Measurements from ENCODE around the gene TNFAIP2.

Gene TNFAIP2

DNA sequence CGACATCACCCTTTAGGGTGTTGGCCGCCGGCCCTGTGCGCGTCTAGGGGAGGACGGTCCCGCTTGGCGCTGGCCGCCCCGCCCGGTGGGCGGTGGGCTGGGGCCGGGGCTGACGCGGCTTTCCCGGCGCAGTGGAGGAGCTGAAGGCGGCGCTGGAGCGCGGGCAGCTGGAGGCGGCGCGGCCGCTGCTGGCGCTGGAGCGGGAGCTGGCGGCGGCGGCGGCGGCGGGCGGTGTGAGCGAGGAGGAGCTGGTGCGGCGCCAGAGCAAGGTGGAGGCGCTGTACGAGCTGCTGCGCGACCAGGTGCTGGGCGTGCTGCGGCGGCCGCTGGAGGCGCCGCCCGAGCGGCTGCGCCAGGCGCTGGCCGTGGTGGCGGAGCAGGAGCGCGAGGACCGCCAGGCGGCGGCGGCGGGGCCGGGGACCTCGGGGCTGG is 3.6 kb downstream of the TNFAIP2 start:
- Mint-ChIP-seq H3K9me3 (no peaks in the 10 kb centered on the region), H3K27me3 (peaks cover 38 to 64% of the 10 kb centered on the region in 2 donors), H3K4me1 (ENCODE audit: low read depth in 2 of 2) (peaks cover 0 to 6% of the 10 kb centered on the region in 2 donors), H3K4me3 (no peak overlapping the region), H3K27ac (no peak overlapping the region), H3K36me3 (ENCODE audit: insufficient read depth) (peaks cover 3% of the 10 kb centered on the region)
- no peak for ATAC-seq (replicated peaks)
- no peak for DNase-seq

DNA sequence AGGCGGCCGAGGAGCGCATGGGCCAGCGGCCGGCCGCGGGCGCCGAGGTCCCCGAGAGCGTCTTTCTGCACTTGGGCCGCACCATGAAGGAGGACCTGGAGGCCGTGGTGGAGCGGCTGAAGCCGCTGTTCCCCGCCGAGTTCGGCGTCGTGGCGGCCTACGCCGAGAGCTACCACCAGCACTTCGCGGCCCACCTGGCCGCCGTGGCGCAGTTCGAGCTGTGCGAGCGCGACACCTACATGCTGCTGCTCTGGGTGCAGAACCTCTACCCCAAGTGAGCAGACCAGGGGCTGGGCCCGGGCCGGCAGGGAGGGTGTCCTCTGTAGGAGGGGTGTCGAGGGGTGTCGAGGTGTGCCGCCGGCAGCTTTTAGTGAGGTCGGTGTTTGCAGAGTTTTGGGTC is 4.1 kb downstream of the TNFAIP2 start:
- peaks cover 33 to 59% of the 10 kb centered on the region in 2 donors for H3K27me3 Mint-ChIP-seq
- ATAC-seq (replicated peaks) = no peak
- H3K36me3 Mint-ChIP-seq (ENCODE audit: insufficient read depth) = peaks cover 3% of the 10 kb centered on the region
- peaks cover 0 to 6% of the 10 kb centered on the region in 2 donors for H3K4me1 Mint-ChIP-seq (ENCODE audit: low read depth in 2 of 2)
- no peak for DNase-seq
- no peaks in the 10 kb centered on the region for H3K9me3 Mint-ChIP-seq
- H3K4me3 Mint-ChIP-seq = no peak overlapping the region
- H3K27ac Mint-ChIP-seq = no peak overlapping the region

DNA sequence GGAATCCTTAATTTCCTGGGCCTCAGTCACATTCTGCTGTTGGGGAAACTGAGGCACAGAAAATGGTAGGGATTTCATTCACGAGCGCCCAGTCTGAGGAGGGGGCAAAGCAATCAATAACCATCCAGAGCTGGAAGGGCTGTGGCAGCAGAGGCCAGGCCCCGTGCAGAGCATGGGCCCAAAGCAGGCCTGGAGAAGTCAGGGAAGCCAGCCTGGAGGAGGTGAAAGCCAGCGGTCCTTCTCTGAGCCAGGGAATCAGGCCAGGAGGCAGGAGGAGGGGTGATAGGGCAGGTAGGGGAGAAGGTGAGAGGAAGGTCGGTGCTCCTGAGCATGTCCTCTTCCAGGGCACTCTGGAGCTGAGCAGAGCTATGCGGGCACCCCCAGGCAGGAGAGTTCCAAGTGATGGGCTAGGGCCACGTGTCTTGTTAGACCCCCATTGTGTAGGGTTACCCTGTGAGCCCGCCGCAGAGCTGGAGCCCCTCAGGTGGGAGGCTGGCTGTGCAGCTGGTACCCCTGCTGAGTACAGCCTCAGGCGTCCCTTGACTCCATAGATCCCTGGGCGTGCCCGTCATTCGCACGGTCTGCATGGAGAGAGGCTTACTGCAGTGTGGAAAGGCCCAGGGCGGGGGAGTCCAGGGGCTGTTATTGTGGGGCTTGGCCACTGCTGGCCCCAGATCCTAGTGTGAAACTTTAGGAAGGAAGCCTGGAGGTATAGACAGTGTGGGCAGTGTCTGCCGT is 4.8 kb downstream of the TNFAIP2 start:
- DNase-seq (no peak), ATAC-seq (replicated peaks) (no peak)
- Mint-ChIP-seq H3K9me3 (no peaks in the 10 kb centered on the region), H3K4me3 (no peak overlapping the region), H3K27me3 (peaks cover 33 to 57% of the 10 kb centered on the region in 2 donors), H3K27ac (no peak overlapping the region), H3K4me1 (ENCODE audit: low read depth in 2 of 2) (peaks cover 0 to 6% of the 10 kb centered on the region in 2 donors), H3K36me3 (ENCODE audit: insufficient read depth) (peaks cover 3% of the 10 kb centered on the region)

DNA sequence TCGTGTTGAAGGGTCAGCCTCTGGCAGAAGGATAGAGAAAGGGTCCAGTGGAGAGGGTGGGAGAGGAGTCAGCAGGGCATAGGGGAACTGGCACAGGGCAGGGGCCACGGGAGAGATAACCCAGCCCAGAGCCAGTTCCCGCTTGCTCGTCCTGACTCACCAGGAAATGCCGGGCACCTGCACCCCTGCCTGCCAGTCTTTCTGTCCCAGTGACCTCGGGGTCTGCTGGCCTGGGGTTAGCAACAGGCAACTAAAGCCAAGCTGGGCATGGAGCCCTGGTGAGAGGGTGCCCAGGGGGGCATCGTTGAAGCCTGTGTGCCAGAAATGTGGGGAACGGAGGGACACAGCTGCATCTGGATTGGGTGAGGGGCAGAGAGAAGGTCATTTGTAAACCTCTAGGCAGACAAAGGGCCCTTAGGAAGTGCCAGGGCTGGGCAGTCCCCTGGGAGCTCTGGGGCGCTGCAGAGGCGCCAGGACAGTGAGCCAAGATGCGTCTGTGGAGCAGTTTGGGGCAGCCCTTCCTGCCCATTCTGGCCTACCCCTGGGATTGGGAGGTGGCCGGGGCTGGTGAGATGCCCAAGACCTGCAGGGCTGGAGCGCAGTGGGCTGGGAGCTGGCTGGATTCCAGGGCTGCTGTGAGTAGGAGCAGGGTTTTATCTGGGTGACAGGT is 5.5 kb downstream of the TNFAIP2 start:
- DNase-seq (no peak), ATAC-seq (replicated peaks) (no peak)
- Mint-ChIP-seq H3K4me3 (no peak overlapping the region), H3K27ac (no peak overlapping the region), H3K36me3 (ENCODE audit: insufficient read depth) (peaks cover 3% of the 10 kb centered on the region), H3K27me3 (peaks cover 33 to 56% of the 10 kb centered on the region in 2 donors), H3K4me1 (ENCODE audit: low read depth in 2 of 2) (peaks cover 0 to 6% of the 10 kb centered on the region in 2 donors), H3K9me3 (no peaks in the 10 kb centered on the region)

DNA sequence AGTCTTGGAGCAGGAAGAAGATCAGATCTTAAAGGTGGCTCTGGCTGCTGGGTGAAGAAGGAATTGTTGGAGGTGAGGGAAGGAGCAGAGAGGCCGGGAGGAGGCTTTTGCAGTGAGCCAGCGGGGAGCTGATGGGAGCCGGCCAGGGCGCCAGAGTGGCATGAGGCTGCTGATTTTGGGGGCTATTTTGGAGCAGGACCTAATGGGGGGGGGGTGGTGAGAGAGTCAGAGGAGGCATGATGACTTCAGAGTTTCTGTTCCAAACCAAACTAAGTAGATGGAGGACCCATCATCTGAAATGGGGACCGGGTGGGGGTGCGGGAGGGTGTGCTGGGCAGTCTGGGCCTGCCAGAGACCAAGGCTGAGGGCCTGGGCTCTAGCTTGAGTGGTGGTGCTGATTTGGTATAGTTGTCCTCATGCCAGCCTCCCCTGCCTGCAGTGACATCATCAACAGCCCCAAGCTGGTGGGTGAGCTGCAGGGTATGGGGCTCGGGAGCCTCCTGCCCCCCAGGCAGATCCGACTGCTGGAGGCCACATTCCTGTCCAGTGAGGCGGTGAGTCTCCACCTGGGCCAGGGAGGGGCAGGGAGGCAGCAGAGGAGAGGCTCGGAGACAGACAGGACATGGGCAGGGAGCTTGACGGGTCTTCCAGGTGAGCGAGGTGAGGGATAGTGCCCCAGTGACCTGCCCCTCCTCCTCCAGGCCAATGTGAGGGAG is 6.2 kb downstream of the TNFAIP2 start:
- DNase-seq = no peak
- ATAC-seq (replicated peaks) = no peak
- H3K27me3 Mint-ChIP-seq = peaks cover 28 to 49% of the 10 kb centered on the region in 2 donors
- no peak overlapping the region for H3K4me3 Mint-ChIP-seq
- H3K4me1 Mint-ChIP-seq (ENCODE audit: low read depth in 2 of 2) = peaks cover 0 to 3% of the 10 kb centered on the region in 2 donors
- H3K27ac Mint-ChIP-seq = no peak overlapping the region
- H3K9me3 Mint-ChIP-seq = no peaks in the 10 kb centered on the region
- H3K36me3 Mint-ChIP-seq (ENCODE audit: insufficient read depth) = peaks cover 3% of the 10 kb centered on the region

DNA sequence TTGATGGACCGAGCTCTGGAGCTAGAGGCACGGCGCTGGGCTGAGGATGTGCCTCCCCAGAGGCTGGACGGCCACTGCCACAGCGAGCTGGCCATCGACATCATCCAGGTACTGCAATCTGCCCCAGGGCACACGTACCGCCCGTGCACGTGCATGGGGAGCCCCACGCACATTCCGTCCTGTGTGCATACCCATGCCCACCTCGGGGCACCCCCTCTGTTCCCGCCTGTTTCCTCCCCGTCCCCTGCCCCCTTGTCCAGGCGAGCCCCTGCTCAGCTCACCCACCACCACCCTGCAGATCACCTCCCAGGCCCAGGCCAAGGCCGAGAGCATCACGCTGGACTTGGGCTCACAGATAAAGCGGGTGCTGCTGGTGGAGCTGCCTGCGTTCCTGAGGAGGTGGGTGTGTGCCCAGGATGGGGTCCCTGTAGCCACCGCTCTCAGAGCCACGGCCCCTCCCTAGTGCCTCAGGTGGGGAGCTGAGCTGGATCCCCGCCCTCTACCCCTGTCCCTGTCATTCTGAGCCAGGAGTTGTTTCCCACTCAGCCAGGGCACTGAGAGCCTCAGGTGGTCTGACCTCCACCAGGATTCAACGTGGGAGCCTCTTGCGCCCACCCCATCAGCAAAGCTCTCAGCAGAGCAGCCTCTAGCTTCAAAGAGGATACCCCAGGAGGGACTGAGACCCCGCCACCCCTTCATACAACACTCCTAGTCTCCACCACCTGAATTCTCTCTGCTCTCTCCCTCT is 6.9 kb downstream of the TNFAIP2 start:
- DNase-seq = no peak
- no peak overlapping the region for H3K4me3 Mint-ChIP-seq
- H3K27ac Mint-ChIP-seq = no peak overlapping the region
- H3K27me3 Mint-ChIP-seq = peaks cover 28 to 43% of the 10 kb centered on the region in 2 donors
- no peaks in the 10 kb centered on the region for H3K9me3 Mint-ChIP-seq
- H3K4me1 Mint-ChIP-seq (ENCODE audit: low read depth in 2 of 2) = peaks cover 0 to 3% of the 10 kb centered on the region in 2 donors
- ATAC-seq (replicated peaks) = no peak
- peaks cover 3% of the 10 kb centered on the region for H3K36me3 Mint-ChIP-seq (ENCODE audit: insufficient read depth)

DNA sequence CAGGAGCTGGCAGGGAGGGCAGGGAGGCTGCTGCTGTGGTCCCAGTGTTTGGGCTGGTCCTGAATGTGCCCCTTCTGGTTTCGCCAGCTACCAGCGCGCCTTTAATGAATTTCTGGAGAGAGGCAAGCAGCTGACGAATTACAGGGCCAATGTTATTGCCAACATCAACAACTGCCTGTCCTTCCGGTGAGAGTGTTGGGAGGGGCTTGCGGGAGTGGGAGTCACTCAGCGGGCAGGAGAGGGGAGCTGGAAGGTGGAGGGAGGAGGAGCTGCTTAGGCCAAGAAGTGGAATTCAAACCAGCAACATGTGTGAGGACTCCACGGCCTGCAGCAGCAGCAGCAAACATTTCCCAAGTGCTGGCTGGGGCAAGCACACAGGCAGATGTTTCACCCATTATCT is 7.7 kb downstream of the TNFAIP2 start:
- Mint-ChIP-seq H3K4me1 (ENCODE audit: low read depth in 2 of 2) (peaks cover 0 to 3% of the 10 kb centered on the region in 2 donors), H3K27ac (no peak overlapping the region), H3K4me3 (no peak overlapping the region), H3K9me3 (no peaks in the 10 kb centered on the region), H3K27me3 (peaks cover 28 to 45% of the 10 kb centered on the region in 2 donors), H3K36me3 (ENCODE audit: insufficient read depth) (peaks cover 3% of the 10 kb centered on the region)
- DNase-seq (no peak), ATAC-seq (replicated peaks) (no peak)

DNA sequence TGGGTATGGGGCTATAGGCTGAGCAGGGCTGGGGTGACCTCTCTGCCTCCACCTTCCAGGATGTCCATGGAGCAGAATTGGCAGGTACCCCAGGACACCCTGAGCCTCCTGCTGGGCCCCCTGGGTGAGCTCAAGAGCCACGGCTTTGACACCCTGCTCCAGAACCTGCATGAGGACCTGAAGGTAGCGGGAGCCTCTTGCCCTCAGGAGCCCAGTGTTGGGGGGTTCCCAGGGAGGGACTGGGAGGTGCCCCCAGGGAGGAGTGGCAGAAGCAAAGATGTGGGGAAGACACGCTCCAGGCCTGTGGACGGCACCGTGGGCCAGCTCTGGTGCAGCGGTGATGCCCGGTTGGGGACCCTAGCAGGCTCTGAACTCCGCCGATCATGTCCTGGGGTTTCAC is 8.3 kb downstream of the TNFAIP2 start:
- no peak for ATAC-seq (replicated peaks)
- no peaks in the 10 kb centered on the region for H3K9me3 Mint-ChIP-seq
- DNase-seq = no peak
- H3K27me3 Mint-ChIP-seq = peaks cover 28 to 47% of the 10 kb centered on the region in 2 donors
- H3K36me3 Mint-ChIP-seq (ENCODE audit: insufficient read depth) = no peaks in the 10 kb centered on the region
- no peak overlapping the region for H3K27ac Mint-ChIP-seq
- peaks cover 0 to 1% of the 10 kb centered on the region in 2 donors for H3K4me1 Mint-ChIP-seq (ENCODE audit: low read depth in 2 of 2)
- no peak overlapping the region for H3K4me3 Mint-ChIP-seq

DNA sequence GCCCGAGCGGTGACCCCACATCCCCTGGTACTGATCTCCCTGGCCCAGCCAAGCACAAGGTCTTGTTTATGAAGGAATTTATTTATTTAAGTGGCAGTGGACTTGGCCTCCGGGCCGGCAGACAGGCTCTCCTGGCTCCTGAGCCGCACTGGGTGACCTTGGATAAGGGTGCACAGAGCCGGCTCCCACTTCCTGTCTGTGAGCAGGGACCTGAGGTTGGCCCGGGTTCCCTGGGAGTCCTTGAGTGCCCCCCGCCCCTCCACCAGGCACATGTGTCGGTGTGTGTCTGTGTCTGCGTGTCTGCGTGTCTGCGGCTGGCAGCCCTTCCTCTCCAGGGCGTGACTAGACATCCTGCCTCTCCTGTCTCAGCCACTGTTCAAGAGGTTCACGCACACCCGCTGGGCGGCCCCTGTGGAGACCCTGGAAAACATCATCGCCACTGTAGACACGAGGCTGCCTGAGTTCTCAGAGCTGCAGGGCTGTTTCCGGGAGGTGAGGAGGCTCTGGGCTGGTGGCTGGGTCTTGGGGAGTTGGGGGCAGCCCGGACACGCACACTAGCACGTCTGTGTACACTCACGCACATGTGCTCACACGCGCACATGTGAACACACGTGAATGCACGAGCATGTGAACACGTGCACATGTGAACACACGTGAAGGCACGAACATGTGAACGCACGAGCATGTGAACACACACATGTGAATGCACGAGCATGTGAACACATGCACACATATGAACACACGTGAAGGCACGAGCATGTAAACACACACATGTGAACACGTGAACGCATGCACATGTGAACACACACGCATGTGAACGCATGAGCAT is 9.3 kb downstream of the TNFAIP2 start:
- no peak overlapping the region for H3K4me3 Mint-ChIP-seq
- peaks cover 0 to 1% of the 10 kb centered on the region in 2 donors for H3K4me1 Mint-ChIP-seq (ENCODE audit: low read depth in 2 of 2)
- no peaks in the 10 kb centered on the region for H3K9me3 Mint-ChIP-seq
- H3K27me3 Mint-ChIP-seq = peaks cover 28 to 57% of the 10 kb centered on the region in 2 donors
- DNase-seq (no peak), ATAC-seq (replicated peaks) (no peak)
- no peaks in the 10 kb centered on the region for H3K36me3 Mint-ChIP-seq (ENCODE audit: insufficient read depth)
- H3K27ac Mint-ChIP-seq = no peak overlapping the region

DNA sequence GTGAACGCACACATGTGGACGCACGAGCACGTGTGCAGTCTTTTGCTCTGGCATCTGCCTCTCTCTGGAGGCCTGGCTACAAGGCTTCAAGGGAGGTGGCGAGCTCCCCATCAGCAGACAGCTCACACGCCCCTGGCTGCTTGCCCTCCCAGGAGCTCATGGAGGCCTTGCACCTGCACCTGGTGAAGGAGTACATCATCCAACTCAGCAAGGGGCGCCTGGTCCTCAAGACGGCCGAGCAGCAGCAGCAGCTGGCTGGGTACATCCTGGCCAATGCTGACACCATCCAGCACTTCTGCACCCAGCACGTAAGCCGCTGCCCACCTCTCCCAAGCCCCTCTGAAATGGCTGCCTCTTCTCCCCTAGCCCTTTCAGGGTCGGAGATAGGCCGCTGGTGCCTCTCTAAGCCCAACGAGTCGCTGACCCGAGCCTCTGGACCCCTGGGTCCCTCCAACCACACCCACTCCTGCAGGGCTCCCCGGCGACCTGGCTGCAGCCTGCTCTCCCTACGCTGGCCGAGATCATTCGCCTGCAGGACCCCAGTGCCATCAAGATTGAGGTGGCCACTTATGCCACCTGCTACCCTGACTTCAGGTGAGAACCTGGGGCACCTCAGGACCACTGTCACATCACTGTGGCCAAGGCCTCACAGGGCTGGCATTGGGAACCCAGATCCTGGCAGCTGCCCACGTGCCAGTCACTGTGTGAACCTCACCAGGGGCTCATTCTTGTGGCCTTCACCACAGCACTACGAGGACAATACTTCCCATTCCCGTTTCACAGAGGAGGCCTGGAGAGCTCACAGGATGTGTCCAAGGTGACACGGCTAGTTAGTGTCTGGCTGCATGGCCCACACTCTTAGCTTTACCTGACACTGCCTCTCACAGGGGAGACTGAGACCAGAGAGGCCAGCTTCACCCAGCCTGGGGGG is 10.2 kb downstream of the TNFAIP2 start:
- H3K9me3 Mint-ChIP-seq = no peaks in the 10 kb centered on the region
- ATAC-seq (replicated peaks) = no peak
- no peaks in the 10 kb centered on the region for H3K36me3 Mint-ChIP-seq (ENCODE audit: insufficient read depth)
- no peak overlapping the region for H3K27ac Mint-ChIP-seq
- no peak overlapping the region for H3K4me3 Mint-ChIP-seq
- H3K4me1 Mint-ChIP-seq (ENCODE audit: low read depth in 2 of 2) = peaks cover 0 to 1% of the 10 kb centered on the region in 2 donors
- DNase-seq = no peak
- H3K27me3 Mint-ChIP-seq = peaks cover 23 to 56% of the 10 kb centered on the region in 2 donors

DNA sequence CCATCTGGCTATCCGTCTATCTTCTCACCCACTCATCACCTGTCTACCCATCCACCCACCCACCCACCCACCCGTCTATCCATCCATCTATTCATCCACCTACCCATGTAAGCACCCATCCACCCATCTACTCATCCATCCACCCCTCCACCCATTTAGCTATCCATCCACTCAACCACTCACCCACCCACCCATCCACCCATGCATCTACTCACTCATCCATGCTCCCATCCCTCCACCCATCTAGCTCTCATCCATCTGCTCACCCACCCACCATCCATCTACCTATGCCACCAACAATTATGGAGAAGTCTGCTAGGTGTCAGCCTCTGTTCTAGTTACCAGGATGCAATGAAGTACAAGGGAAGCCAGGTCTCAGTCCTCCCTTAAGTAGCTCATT is 11.1 kb downstream of the TNFAIP2 start:
- H3K27ac Mint-ChIP-seq = no peak overlapping the region
- ATAC-seq (replicated peaks) (no peak), DNase-seq (no peak)
- no peak overlapping the region for H3K4me3 Mint-ChIP-seq
- H3K4me1 Mint-ChIP-seq (ENCODE audit: low read depth in 2 of 2) = no peaks in the 10 kb centered on the region
- peaks cover 18 to 53% of the 10 kb centered on the region in 2 donors for H3K27me3 Mint-ChIP-seq
- no peaks in the 10 kb centered on the region for H3K9me3 Mint-ChIP-seq
- H3K36me3 Mint-ChIP-seq (ENCODE audit: insufficient read depth) = no peaks in the 10 kb centered on the region

DNA sequence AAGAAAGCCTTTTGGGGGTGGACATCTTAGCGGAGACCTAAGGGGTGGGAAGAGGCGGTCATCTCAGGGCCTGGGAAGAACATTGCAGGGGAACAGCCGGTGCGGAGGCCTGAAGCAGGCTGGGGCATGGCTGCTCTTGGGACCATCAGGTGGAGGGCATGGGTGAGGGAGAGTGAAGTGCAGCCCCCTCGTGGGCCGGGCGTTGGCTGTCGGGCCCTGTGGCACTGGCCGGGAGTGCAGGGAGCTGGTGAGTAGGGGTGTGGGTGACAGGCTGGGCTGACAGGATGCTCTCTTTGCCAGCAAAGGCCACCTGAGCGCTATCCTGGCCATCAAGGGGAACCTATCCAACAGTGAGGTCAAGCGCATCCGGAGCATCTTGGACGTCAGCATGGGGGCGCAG is 11.7 kb downstream of the TNFAIP2 start:
- Mint-ChIP-seq H3K4me3 (no peak overlapping the region), H3K27ac (no peak overlapping the region), H3K4me1 (ENCODE audit: low read depth in 2 of 2) (no peaks in the 10 kb centered on the region), H3K9me3 (no peaks in the 10 kb centered on the region), H3K36me3 (ENCODE audit: insufficient read depth) (no peaks in the 10 kb centered on the region), H3K27me3 (peaks cover 17 to 53% of the 10 kb centered on the region in 2 donors)
- DNase-seq (no peak), ATAC-seq (replicated peaks) (no peak)

All from effector memory CD8-positive, alpha-beta T cell (primary cell).